Endothelial cell of umbilical vein (primary cell): ENCODE measurements around the gene THSD4. TPM values are rescaled to one million over a fixed set of nuclear protein-coding genes. Genes with fewer than 3 reads are reported as not detected.
A peak's percentile ranks its signal among the peaks of the same experiment; 100 is the strongest.

Experiments used
- BruUV-seq: library from RNA; stranded (reverse); fragments of 400-500 nt; replicated peaks from 2 replicates; lab custom pipeline; 2021; lab: Mats Ljungman, UMichigan
- CTCF ChIA-PET: fragments of 300-600, 350-600 bp; sonication (Branson Sonifier 250); formaldehyde crosslinking; loops from one replicate; lab custom pipeline; 2021; ENCODE audit warnings: antibody characterized with exemption, inconsistent platforms; lab: Charles Lee
- POLR2A ChIA-PET: fragments of 300-600, 350-600 bp; sonication (Branson Sonifier 250); formaldehyde crosslinking; loops from one replicate; lab custom pipeline; 2021; ENCODE audit warnings: antibody characterized with exemption, inconsistent platforms; lab: Charles Lee
- DNase-seq: peaks from one replicate; pipeline ENCODE4 v3.0.0-alpha.2; 2011; ENCODE audit warnings: low read depth, low spot score
- FAIRE-seq: peaks from 2 replicates; lab custom pipeline; 2011; peaks lifted over from hg19 to GRCh38; lab: Jason Lieb, UNC
- H2AFZ ChIP-seq: 2 replicates; pipeline ENCODE4 v1.6.0; 2012; ENCODE audit warnings: low read depth, low read length, control low read depth, inconsistent platforms
- H3K27ac ChIP-seq: 2 replicates; pipeline ENCODE4 v1.5.1; 2011; ENCODE audit warnings: low read depth, mild to moderate bottlenecking, control low read depth, low read length, moderate library complexity; ENCODE audit not compliant: insufficient read depth
- H3K27me3 ChIP-seq, 2 experiments: 2 replicates each; pipeline versions ENCODE4 v1.6.0 to v1.6.1; 2011; ENCODE audit warnings: low read length in 2 of 2, mixed read lengths in 1 of 2; ENCODE audit not compliant: control insufficient read depth in 2 of 2, insufficient read depth in 2 of 2
- H3K36me3 ChIP-seq, 2 experiments: 2 replicates in 1 of 2; 3 replicates in 1 of 2; pipeline ENCODE4 v1.5.1; 2011; ENCODE audit warnings: low read length in 2 of 2, mild to moderate bottlenecking in 1 of 2, moderate library complexity in 1 of 2; ENCODE audit not compliant: control insufficient read depth in 2 of 2, insufficient read depth in 2 of 2; ENCODE audit errors: extremely low read depth in 1 of 2
- H3K4me1 ChIP-seq: 3 replicates; pipeline ENCODE4 v1.5.1; 2011; ENCODE audit warnings: mild to moderate bottlenecking, low read length; ENCODE audit not compliant: control insufficient read depth, insufficient read depth; ENCODE audit errors: extremely low read depth
- H3K4me2 ChIP-seq: 2 replicates; pipeline ENCODE4 v1.6.1; 2011; ENCODE audit warnings: low read length, control low read depth, mixed read lengths; ENCODE audit not compliant: insufficient read depth
- H3K4me3 ChIP-seq, 3 experiments: fragments of 200-600 bp in 1 of 3; sonication (generic), shearing (Covaris generic) in 1 of 3; replicated peaks in 1 of 3; 2 replicates each; pipeline ENCODE4 v1.5.1; 2011 to 2016; ENCODE audit warnings: control low read depth in 3 of 3, low read length in 3 of 3, mild to moderate bottlenecking in 2 of 3, inconsistent platforms in 1 of 3, low read depth in 1 of 3, moderate library complexity in 1 of 3; ENCODE audit not compliant: insufficient read depth in 1 of 3
- H3K79me2 ChIP-seq: 2 replicates; pipeline ENCODE4 v1.6.0; 2012; ENCODE audit warnings: low read length, inconsistent platforms; ENCODE audit not compliant: control insufficient read depth, insufficient read depth
- H3K9ac ChIP-seq: replicated peaks from 2 replicates; pipeline ENCODE3; 2011; ENCODE audit warnings: low read length, control low read depth; ENCODE audit not compliant: insufficient read depth; ENCODE audit errors: extremely low read depth
- H3K9me1 ChIP-seq: replicated peaks from 3 replicates; pipeline ENCODE4 v1.6.0; 2011; ENCODE audit warnings: mild to moderate bottlenecking, low read length; ENCODE audit not compliant: control insufficient read depth, insufficient read depth; ENCODE audit errors: extremely low read depth
- H3K9me3 ChIP-seq: replicated peaks from 2 replicates; pipeline ENCODE4 v1.5.1; 2012; ENCODE audit warnings: low read length, inconsistent platforms; ENCODE audit not compliant: control insufficient read depth, insufficient read depth
- H4K20me1 ChIP-seq: replicated peaks from 2 replicates; pipeline ENCODE3; 2011; ENCODE audit warnings: mild to moderate bottlenecking, low read length; ENCODE audit not compliant: control insufficient read depth, insufficient read depth; ENCODE audit errors: extremely low read depth
- EZH2 ChIP-seq: IDR thresholded peaks from 2 replicates; pipeline ENCODE4 v1.6.1; 2012; ENCODE audit warnings: borderline replicate concordance, low read depth, mild to moderate bottlenecking, moderate library complexity, low read length, inconsistent platforms; ENCODE audit not compliant: severe bottlenecking
- FOS ChIP-seq: IDR thresholded peaks from 2 replicates; pipeline ENCODE4 v1.6.1; 2011; ENCODE audit warnings: mild to moderate bottlenecking, low read length, moderate library complexity, borderline replicate concordance; ENCODE audit not compliant: insufficient read depth
- GATA2 ChIP-seq: IDR thresholded peaks from 2 replicates; pipeline ENCODE4 v1.7.0; 2011; ENCODE audit warnings: low read depth, mild to moderate bottlenecking, moderate library complexity, mixed read lengths, low read length; ENCODE audit not compliant: insufficient read length, insufficient read depth
- JUN ChIP-seq: IDR thresholded peaks from 2 replicates; pipeline ENCODE4 v1.6.1; 2011; ENCODE audit warnings: borderline replicate concordance, low read depth; ENCODE audit not compliant: insufficient read length, insufficient read depth
- MYC ChIP-seq: IDR thresholded peaks from one replicate; pipeline ENCODE4 v1.6.1; 2011; ENCODE audit warnings: mild to moderate bottlenecking, low read depth, low read length
- POLR2A ChIP-seq: IDR thresholded peaks from 2 replicates; pipeline ENCODE4 v1.6.1; 2012; ENCODE audit warnings: low read depth, mild to moderate bottlenecking, control low read depth, low read length
- POLR2AphosphoS5 ChIP-seq: IDR thresholded peaks from 2 replicates; pipeline ENCODE4 v1.6.1; 2012; ENCODE audit warnings: low read depth, mild to moderate bottlenecking, control low read depth, low read length, moderate library complexity; ENCODE audit not compliant: insufficient read depth
- dilution Hi-C: fragments of 300-500 bp; cut with MboI; formaldehyde crosslinking; loops from one replicate; pipeline ENCODE4 v1.15.0; 2019; ENCODE audit warnings: low sequenced_read_pairs; ENCODE audit not compliant: extremely low pct_ligation_motif_present
- intact Hi-C: fragments of 100-400 bp; cut with micrococcal nuclease; formaldehyde crosslinking; loops from one replicate; pipeline ENCODE4 v1.10.0; 2022
- polyA plus RNA-seq, 4 experiments: library from polyadenylated mRNA; depleted of rRNA in 3 of 4; stranded (reverse) in 3 of 4; unstranded in 1 of 4; fragments of >200 nt; gene quantifications; 2 replicates each; pipeline versions ENCODE4 v1.2.1 to v1.2.3, GENCODE V29; 2011 to 2012; ENCODE audit warnings: missing spikeins in 1 of 4
- total RNA-seq: library from RNA; stranded (reverse); gene quantifications from 2 replicates; pipeline ENCODE4 v1.2.3, GENCODE V29; 2021
- TF ChIP-seq, protein P1 (sequence below): IDR thresholded peaks from 2 replicates; pipeline ENCODE4 v1.6.1; 2011; ENCODE audit not compliant: insufficient read depth, insufficient read length
- TF ChIP-seq, protein P2 (sequence below), 2 donors: IDR thresholded peaks; 1 replicate in 1 of 2; 2 replicates in 1 of 2; pipeline ENCODE4 v1.5.1; 2011; ENCODE audit warnings: low read length in 2 of 2, mild to moderate bottlenecking in 2 of 2, moderate library complexity in 2 of 2, control low read depth in 1 of 2, inconsistent platforms in 1 of 2, low read depth in 1 of 2; ENCODE audit not compliant: insufficient read depth in 1 of 2; ENCODE audit errors: extremely low read depth in 1 of 2

The THSD4 gene
- total and polyA plus RNA-seq, 2 donors (not counting 3 experiments of a cell fraction or from before 2014, with no cell fraction given), result 9.9 to 25.4 TPM

DNA sequence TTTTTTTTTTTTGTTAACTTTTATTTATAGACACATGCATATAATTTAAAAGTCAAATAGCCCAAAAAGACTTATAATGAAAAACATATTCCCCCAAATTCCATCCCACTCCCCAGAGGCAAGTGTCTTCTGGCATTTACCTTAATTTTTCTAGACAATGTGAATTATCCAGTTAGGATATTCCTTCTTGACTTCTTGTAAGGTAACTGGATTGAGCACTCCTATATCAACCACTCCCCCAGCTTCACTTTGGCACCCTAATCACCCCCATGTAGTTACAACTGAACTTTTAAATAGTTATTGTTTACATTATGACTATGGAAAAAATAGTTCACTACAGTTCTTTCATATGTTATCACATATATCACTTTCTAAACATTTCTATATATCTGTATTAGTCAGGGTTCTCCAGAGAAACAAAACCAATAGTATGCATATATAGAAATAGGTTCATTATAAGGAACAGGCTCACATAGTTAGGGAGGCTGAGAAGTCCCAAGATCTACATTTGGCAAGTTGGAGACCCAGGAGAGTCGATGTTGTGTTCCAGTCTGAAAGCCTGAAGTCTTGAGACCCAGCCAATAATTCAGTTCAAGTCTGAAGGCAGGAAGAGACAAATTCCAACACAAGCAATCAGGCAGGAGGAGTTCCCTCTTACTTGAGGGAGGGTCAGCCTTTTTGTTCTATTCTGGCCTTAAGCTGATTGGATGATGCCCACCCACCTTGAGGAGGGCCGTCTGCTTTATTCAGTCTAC lies 175.8 kb downstream of the THSD4 start:
- Histone ChIP-seq H2AFZ (no peak overlapping the region), H4K20me1 (no peaks in the 10 kb centered on the region), H3K27ac (no peak overlapping the region), H3K36me3 (no peaks in the 10 kb centered on the region), H3K79me2 (no peaks in the 10 kb centered on the region), H3K9me1 (no peaks in the 10 kb centered on the region), H3K9ac (no peak overlapping the region), H3K27me3 (no peaks in the 10 kb centered on the region), H3K4me2 (no peak overlapping the region), H3K9me3 (no peaks in the 10 kb centered on the region), H3K4me1 (peaks cover 50% of the 10 kb centered on the region), H3K4me3 (no peak overlapping the region)
- peak; percentile 39 for DNase-seq
- no TSS peak for BruUV-seq
- CTCF ChIA-PET, result no interaction called here
- TF ChIP-seq EZH2, result no peak
- no peak for TF ChIP-seq GATA2
- TF ChIP-seq MYC, result no peak
- intact Hi-C loops (loop anchor here (10.0 kb wide), 2 partner anchors 586 to 944 kb away; partner anchors contain the start of gene PKM), dilution Hi-C loops (no loop called here)
- no peak for FAIRE-seq
- POLR2A ChIA-PET, result interaction anchor here (0.5 kb wide), 1 partner anchor 133 kb away, joined by 5 read pairs; no protein-coding TSS in a partner anchor

GRCh38 chr15:71291723-71292122 lies 176.5 kb downstream of the THSD4 start:
- Histone ChIP-seq H3K27me3 (no peaks in the 10 kb centered on the region), H3K4me1 (peaks cover 57% of the 10 kb centered on the region), H3K4me3 (no peak overlapping the region), H3K4me2 (no peak overlapping the region), H3K9me3 (no peaks in the 10 kb centered on the region), H3K9ac (no peak overlapping the region), H3K79me2 (no peaks in the 10 kb centered on the region), H3K36me3 (no peaks in the 10 kb centered on the region), H3K9me1 (no peaks in the 10 kb centered on the region), H4K20me1 (no peaks in the 10 kb centered on the region), H2AFZ (no peak overlapping the region), H3K27ac (no peak overlapping the region)
- ChIA-PET CTCF (no interaction called here), POLR2A (no interaction called here)
- intact Hi-C loops, result loop anchor here (10.0 kb wide), 2 partner anchors 587 to 943 kb away; partner anchors contain the start of gene PKM
- no TSS peak for BruUV-seq
- DNase-seq, result no peak
- TF ChIP-seq POLR2A (no peak), FOS (no peak), GATA2 (no peak), EZH2 (no peak), POLR2AphosphoS5 (no peak), MYC (no peak), JUN (no peak)
- TF ChIP-seq, protein P1, sequence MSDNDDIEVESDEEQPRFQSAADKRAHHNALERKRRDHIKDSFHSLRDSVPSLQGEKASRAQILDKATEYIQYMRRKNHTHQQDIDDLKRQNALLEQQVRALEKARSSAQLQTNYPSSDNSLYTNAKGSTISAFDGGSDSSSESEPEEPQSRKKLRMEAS, result no peak
- TF ChIP-seq, protein P2, sequence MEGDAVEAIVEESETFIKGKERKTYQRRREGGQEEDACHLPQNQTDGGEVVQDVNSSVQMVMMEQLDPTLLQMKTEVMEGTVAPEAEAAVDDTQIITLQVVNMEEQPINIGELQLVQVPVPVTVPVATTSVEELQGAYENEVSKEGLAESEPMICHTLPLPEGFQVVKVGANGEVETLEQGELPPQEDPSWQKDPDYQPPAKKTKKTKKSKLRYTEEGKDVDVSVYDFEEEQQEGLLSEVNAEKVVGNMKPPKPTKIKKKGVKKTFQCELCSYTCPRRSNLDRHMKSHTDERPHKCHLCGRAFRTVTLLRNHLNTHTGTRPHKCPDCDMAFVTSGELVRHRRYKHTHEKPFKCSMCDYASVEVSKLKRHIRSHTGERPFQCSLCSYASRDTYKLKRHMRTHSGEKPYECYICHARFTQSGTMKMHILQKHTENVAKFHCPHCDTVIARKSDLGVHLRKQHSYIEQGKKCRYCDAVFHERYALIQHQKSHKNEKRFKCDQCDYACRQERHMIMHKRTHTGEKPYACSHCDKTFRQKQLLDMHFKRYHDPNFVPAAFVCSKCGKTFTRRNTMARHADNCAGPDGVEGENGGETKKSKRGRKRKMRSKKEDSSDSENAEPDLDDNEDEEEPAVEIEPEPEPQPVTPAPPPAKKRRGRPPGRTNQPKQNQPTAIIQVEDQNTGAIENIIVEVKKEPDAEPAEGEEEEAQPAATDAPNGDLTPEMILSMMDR (IDR thresholded peaks at IDR 0.05; ENCODE audit: extremely low read depth in 1 of 2, insufficient read depth in 1 of 2, low read depth in 1 of 2, low read length in 2 of 2), result no peak
- dilution Hi-C loops, result no loop called here
- no peak for FAIRE-seq
